Natural killer cell (primary cell): ENCODE measurements around the gene FAM171A2. TPM values are rescaled to one million over a fixed set of nuclear protein-coding genes. Genes with fewer than 3 reads are reported as not detected.

Experiments
- ATAC-seq, 3 donors: fragments of 150-1000 bp in 2 of 3; fragments of 200-7000 bp in 1 of 3; cut with Tn5 transposase; 1 replicate in 1 of 3; 2 replicates in 2 of 3; pipeline ENCODE4 v1.10.0; 2021; ENCODE audit warnings: mild to moderate bottlenecking in 2 of 3, moderate library complexity in 2 of 3
- DNase-seq, 2 donors: peaks; one replicate each; pipeline versions ENCODE4 v3.0.0 to v3.0.0-alpha.2; 2013 to 2021; ENCODE audit warnings: mixed read lengths in 1 of 2
- H3K27ac ChIP-seq: one replicate; pipeline ENCODE4 v1.5.1; 2013; ENCODE audit warnings: mild to moderate bottlenecking, low read length
- H3K27me3 ChIP-seq: one replicate; pipeline ENCODE4 v1.6.1; 2013; ENCODE audit warnings: low read length; ENCODE audit not compliant: control insufficient read depth, insufficient read depth
- H3K36me3 ChIP-seq: one replicate; pipeline ENCODE4 v1.6.1; 2013; ENCODE audit warnings: low read length; ENCODE audit not compliant: control insufficient read depth, insufficient read depth
- H3K4me1 ChIP-seq: one replicate; pipeline ENCODE4 v1.6.1; 2013; ENCODE audit warnings: low read length; ENCODE audit not compliant: control insufficient read depth, insufficient read depth
- H3K4me3 ChIP-seq: one replicate; pipeline ENCODE4 v1.5.1; 2013; ENCODE audit warnings: low read length
- H3K9me3 ChIP-seq: one replicate; pipeline ENCODE4 v1.6.1; 2013; ENCODE audit warnings: low read length; ENCODE audit not compliant: control insufficient read depth, insufficient read depth
- H3K27ac Mint-ChIP-seq, 2 donors: one replicate each; pipeline ENCODE4 v1.8.0; 2022; ENCODE audit warnings: mild to moderate bottlenecking in 2 of 2, mixed read lengths in 2 of 2, moderate library complexity in 1 of 2
- H3K27me3 Mint-ChIP-seq, 2 donors: one replicate each; pipeline ENCODE4 v1.8.0; 2022; ENCODE audit warnings: low read depth in 2 of 2, mixed read lengths in 2 of 2
- H3K36me3 Mint-ChIP-seq: one replicate; pipeline ENCODE4 v1.8.0; 2022; ENCODE audit warnings: mixed read lengths
- H3K4me1 Mint-ChIP-seq, 2 donors: one replicate each; pipeline ENCODE4 v1.8.0; 2022; ENCODE audit warnings: mixed read lengths in 2 of 2
- H3K4me3 Mint-ChIP-seq: one replicate; pipeline ENCODE4 v1.8.0; 2022; ENCODE audit warnings: mild to moderate bottlenecking, moderate library complexity, mixed read lengths
- H3K9me3 Mint-ChIP-seq, 2 donors: one replicate each; pipeline ENCODE4 v1.8.0; 2022; ENCODE audit warnings: mixed read lengths in 2 of 2
- WGBS: methylation state at CpG from one replicate; pipeline ENCODE4 v1.1.7; 2013; ENCODE audit warnings: missing lambda C conversion rate; ENCODE audit not compliant: insufficient coverage; 5-methylcytosine and 5-hydroxymethylcytosine counted together
- intact Hi-C: fragments of 100-400 bp; cut with micrococcal nuclease; formaldehyde crosslinking; loops from one replicate; pipeline ENCODE4 v1.14.2; 2022
- total RNA-seq, 4 donors: library from RNA; stranded (reverse); fragments of 120-200 nt in 1 of 4; gene quantifications; one replicate each; pipeline versions ENCODE4 v1.2.3 to v1.2.4, GENCODE V29; 2013 to 2022
- TF ChIP-seq, protein P1 (sequence below): fragments of 200-600 bp; IDR thresholded peaks from one replicate; pipeline ENCODE4 v1.8.0; 2022; ENCODE audit warnings: antibody characterized with exemption

Gene FAM171A2
- total RNA-seq, 3 donors from 2014 or later (not counting 1 experiment from before 2014, with no cell fraction given): 0.20 to 0.43 (median 0.24) TPM

DNA sequence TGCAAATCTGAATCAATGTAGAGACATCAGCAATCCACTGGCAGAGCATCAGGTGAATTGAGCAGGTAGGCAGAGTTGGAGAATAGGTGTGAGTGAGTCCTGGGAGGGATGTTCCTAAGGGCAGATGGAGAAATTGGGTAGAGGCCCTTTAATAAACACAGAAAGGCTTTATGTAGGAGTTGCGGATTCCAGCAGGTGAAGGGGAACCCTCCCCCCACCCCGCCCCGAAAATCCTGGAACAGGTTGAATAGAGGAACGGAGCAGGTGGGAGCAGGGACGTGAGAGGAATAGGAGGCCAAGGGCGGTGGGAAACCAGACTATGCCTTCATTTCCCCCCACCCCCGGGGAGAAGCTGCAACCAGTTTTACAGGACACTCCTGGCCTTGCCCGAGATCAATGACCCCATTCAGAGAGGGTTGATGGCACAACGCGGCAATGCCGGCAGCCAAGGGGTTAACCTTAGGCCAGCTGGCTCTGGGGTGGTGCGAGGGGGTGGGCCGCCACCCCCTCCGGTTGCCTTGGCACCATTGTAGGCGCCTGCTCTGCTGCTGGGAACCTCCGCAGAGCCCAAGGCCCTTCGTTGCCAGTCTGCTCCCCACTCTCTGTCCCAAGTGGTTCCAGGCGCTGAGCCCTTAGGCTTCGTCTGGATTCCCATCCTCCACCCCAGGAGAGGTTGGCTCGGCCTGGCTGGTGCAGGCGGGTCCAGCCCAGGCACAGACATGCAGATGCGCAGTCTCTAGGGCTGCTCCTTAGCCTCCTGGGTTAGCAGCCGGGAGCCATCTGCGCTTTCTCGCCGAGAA lies 56.1 kb downstream of the FAM171A2 start:
- Mint-ChIP-seq H3K27ac (no peak overlapping the region), H3K4me3 (peak overlapping the region; percentile 25)

DNA sequence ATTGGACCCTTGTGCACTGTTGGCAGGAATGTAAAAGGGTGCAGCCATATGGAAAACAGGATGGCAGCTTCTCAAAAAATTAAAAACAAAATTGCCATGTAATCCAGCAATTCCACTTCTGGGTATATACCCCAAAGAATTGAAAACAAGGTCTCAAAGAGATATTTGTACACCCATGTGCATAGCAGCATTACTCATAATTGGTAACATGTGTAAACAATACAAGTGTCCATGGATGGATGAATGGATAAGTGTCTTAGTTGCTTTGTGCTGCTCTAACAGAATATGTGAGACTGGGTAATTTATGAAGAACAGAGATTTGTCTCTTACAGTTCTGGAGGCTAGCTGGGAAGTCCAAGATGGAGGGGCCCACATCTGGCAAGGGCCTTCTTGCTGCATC lies 59.0 kb downstream of the FAM171A2 start:
- Histone ChIP-seq H3K27ac (no peak overlapping the region), H3K27me3 (peaks cover 20% of the 10 kb centered on the region), H3K4me1 (peaks cover 22% of the 10 kb centered on the region), H3K9me3 (no peaks in the 10 kb centered on the region), H3K36me3 (no peaks in the 10 kb centered on the region), H3K4me3 (no peak overlapping the region)
- no peak overlapping the region for H3K27ac Mint-ChIP-seq
- H3K36me3 Mint-ChIP-seq: no peaks in the 10 kb centered on the region
- intact Hi-C loops: no loop called here
- no peaks in the 10 kb centered on the region for H3K9me3 Mint-ChIP-seq
- DNase-seq (no peak), ATAC-seq (no peak)
- H3K4me1 Mint-ChIP-seq: peaks cover 11 to 12% of the 10 kb centered on the region in 2 donors
- no peak overlapping the region for H3K4me3 Mint-ChIP-seq
- TF ChIP-seq, protein P1, sequence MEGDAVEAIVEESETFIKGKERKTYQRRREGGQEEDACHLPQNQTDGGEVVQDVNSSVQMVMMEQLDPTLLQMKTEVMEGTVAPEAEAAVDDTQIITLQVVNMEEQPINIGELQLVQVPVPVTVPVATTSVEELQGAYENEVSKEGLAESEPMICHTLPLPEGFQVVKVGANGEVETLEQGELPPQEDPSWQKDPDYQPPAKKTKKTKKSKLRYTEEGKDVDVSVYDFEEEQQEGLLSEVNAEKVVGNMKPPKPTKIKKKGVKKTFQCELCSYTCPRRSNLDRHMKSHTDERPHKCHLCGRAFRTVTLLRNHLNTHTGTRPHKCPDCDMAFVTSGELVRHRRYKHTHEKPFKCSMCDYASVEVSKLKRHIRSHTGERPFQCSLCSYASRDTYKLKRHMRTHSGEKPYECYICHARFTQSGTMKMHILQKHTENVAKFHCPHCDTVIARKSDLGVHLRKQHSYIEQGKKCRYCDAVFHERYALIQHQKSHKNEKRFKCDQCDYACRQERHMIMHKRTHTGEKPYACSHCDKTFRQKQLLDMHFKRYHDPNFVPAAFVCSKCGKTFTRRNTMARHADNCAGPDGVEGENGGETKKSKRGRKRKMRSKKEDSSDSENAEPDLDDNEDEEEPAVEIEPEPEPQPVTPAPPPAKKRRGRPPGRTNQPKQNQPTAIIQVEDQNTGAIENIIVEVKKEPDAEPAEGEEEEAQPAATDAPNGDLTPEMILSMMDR: no peak
- peaks cover 20 to 27% of the 10 kb centered on the region in 2 donors for H3K27me3 Mint-ChIP-seq

More for the DNA sequence above, 56.1 kb downstream of the FAM171A2 start:
- 7% methylated on average over 26 of the region's 26 CpGs for WGBS
- TF ChIP-seq, protein P1: no peak
- no peaks in the 10 kb centered on the region for H3K9me3 ChIP-seq
- no peaks in the 10 kb centered on the region for H3K36me3 ChIP-seq
- ATAC-seq: peak in 2 of 3 donors; percentile 16 to 19
- no peak for DNase-seq
- H3K27ac ChIP-seq: no peak overlapping the region
- peaks cover 22% of the 10 kb centered on the region for H3K4me1 ChIP-seq
- peaks cover 11 to 18% of the 10 kb centered on the region in 2 donors for H3K4me1 Mint-ChIP-seq
- no peaks in the 10 kb centered on the region for H3K36me3 Mint-ChIP-seq
- H3K9me3 Mint-ChIP-seq: no peaks in the 10 kb centered on the region
- H3K27me3 Mint-ChIP-seq: peaks cover 19 to 21% of the 10 kb centered on the region in 2 donors
- no peak overlapping the region for H3K4me3 ChIP-seq
- intact Hi-C loops: no loop called here
- H3K27me3 ChIP-seq: peaks cover 20% of the 10 kb centered on the region

Other genes starting within 250 kb of the FAM171A2 start
- gene HDAC5, start 240.2 kb downstream of the FAM171A2 start, total RNA-seq: 100 to 1,000 TPM in 1 of 3 donors, 10 to 100 TPM in 2; 79.2 to 100 (median 91.9) TPM
- gene HROB, start 221.9 kb downstream of the FAM171A2 start, total RNA-seq: 1 to 10 TPM; 1.9 to 4.4 (median 2.4) TPM
- gene ASB16, start 193.1 kb downstream of the FAM171A2 start, total RNA-seq: not detected
- 10 to 100 TPM; 40.4 to 48.2 (median 41.0) TPM for gene TMUB2, start 176.9 kb downstream of the FAM171A2 start, total RNA-seq
- 100 to 1,000 TPM in 2 of 3 donors, 10 to 100 TPM in 1; 87.6 to 112 (median 109) TPM for gene ATXN7L3, start 164.0 kb downstream of the FAM171A2 start, total RNA-seq
- gene UBTF, start 144.2 kb downstream of the FAM171A2 start, total RNA-seq: 100 to 1,000 TPM; 132 to 169 (median 168) TPM
- gene SLC4A1, start 95.7 kb downstream of the FAM171A2 start, total RNA-seq: not detected
- gene RUNDC3A, start 55.3 kb downstream of the FAM171A2 start, total RNA-seq: under 1 TPM in 2 of 3 donors, not detected in 1; 0.31 to 0.48 TPM
- 100 to 1,000 TPM in 1 of 3 donors, 10 to 100 TPM in 2; 82.4 to 105 (median 97.9) TPM for gene SLC25A39, start 39.0 kb downstream of the FAM171A2 start, total RNA-seq
- gene GRN, start 18.6 kb downstream of the FAM171A2 start, total RNA-seq: 10 to 100 TPM; 42.4 to 69.8 (median 55.6) TPM
- gene ITGA2B, start 25.8 kb upstream of the FAM171A2 start, total RNA-seq: 10 to 100 TPM in 2 of 3 donors, 1 to 10 TPM in 1; 8.8 to 32.9 (median 32.6) TPM
- gene GPATCH8, start 139.6 kb upstream of the FAM171A2 start, total RNA-seq: 100 to 1,000 TPM; 104 to 111 (median 109) TPM
- gene FZD2, start 193.6 kb upstream of the FAM171A2 start, total RNA-seq: under 1 TPM; 0.27 to 0.55 (median 0.33) TPM